DMS53 treated with DMSO at 0.1 percent for 48 hours (cell line): Measurements from ENCODE around the gene ARPC1B.
"Not testable (repeated sequence)": the region's sequence is repeated elsewhere in the genome, so short reads cannot be mapped to it uniquely, and the experiment has no call there.

Experiments used
- DNase-seq: peaks from one replicate; lab custom pipeline; 2025; ENCODE audit not compliant: unreplicated experiment; lab: John Stamatoyannopoulos, UW

The ARPC1B gene

GRCh38 chr7:99374111-99375064, at the start of gene ARPC1B:
ARPC1B (plus strand) TSS chr7:99374730; CDS start chr7:99385715, 10,985 bp downstream.
- peak; percentile 84 for DNase-seq

GRCh38 chr7:99325001-99325493, 49.5 kb upstream of the ARPC1B start:
- no peak for DNase-seq

- peak; percentile 93 for DNase-seq
Measured at GRCh38 chr7:99325592-99326407, 48.7 kb upstream of the ARPC1B start, which contains the start of gene ARPC1A. ARPC1A (plus strand) TSS chr7:99325898; CDS start chr7:99333354, 7,456 bp downstream.

GRCh38 chr7:99326408-99326782, 48.1 kb upstream of the ARPC1B start:
- no peak for DNase-seq

- not testable (repeated sequence) for DNase-seq
Measured at GRCh38 chr7:99330314-99330961, 44.1 kb upstream of the ARPC1B start.

- no peak for DNase-seq
Measured at GRCh38 chr7:99331002-99331401, 43.5 kb upstream of the ARPC1B start.

GRCh38 chr7:99339595-99339994, 34.9 kb upstream of the ARPC1B start:
- DNase-seq: no peak

GRCh38 chr7:99340659-99341058, 33.9 kb upstream of the ARPC1B start:
- no peak for DNase-seq

- DNase-seq: no peak
Measured at GRCh38 chr7:99344061-99344647, 30.4 kb upstream of the ARPC1B start.

- not testable (repeated sequence) for DNase-seq
Measured at GRCh38 chr7:99350641-99351040, 23.9 kb upstream of the ARPC1B start.

GRCh38 chr7:99352247-99352646, 22.3 kb upstream of the ARPC1B start:
- no peak for DNase-seq

- DNase-seq: no peak
Measured at GRCh38 chr7:99355098-99355497, 19.4 kb upstream of the ARPC1B start.

GRCh38 chr7:99357701-99358490, 16.6 kb upstream of the ARPC1B start:
- DNase-seq: no peak

- DNase-seq: not testable (repeated sequence)
Measured at GRCh38 chr7:99358521-99358920, 16.0 kb upstream of the ARPC1B start.

GRCh38 chr7:99359465-99360154, 14.9 kb upstream of the ARPC1B start:
- DNase-seq: no peak

GRCh38 chr7:99362801-99363200, 11.7 kb upstream of the ARPC1B start:
- DNase-seq: no peak

GRCh38 chr7:99363286-99363685, 11.2 kb upstream of the ARPC1B start:
- DNase-seq: no peak

GRCh38 chr7:99365318-99366141, 9.0 kb upstream of the ARPC1B start:
- no peak for DNase-seq
